ENCODE data around the gene JKAMP.

DNA sequence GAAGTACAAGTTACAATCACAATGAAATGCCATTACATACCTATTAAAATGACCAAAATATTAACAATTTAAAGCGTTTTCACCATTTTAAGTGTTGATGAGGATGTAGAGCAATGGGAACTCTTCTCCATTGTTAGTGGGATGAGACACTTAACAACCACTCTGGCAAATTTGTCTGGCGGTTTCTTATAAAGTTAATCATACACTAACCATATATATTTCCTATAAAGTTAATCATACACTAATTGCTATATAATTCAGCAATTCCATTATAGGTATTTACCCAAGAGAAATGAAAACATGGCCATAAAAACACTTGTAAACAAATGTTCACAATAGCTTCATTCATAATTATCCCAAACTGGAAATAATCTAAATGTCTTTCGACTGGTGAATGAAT is 35.9 kb downstream of the JKAMP start:
- TF ChIP-seq, protein P1, sequence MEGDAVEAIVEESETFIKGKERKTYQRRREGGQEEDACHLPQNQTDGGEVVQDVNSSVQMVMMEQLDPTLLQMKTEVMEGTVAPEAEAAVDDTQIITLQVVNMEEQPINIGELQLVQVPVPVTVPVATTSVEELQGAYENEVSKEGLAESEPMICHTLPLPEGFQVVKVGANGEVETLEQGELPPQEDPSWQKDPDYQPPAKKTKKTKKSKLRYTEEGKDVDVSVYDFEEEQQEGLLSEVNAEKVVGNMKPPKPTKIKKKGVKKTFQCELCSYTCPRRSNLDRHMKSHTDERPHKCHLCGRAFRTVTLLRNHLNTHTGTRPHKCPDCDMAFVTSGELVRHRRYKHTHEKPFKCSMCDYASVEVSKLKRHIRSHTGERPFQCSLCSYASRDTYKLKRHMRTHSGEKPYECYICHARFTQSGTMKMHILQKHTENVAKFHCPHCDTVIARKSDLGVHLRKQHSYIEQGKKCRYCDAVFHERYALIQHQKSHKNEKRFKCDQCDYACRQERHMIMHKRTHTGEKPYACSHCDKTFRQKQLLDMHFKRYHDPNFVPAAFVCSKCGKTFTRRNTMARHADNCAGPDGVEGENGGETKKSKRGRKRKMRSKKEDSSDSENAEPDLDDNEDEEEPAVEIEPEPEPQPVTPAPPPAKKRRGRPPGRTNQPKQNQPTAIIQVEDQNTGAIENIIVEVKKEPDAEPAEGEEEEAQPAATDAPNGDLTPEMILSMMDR (optimal IDR thresholded peaks at IDR 0.05 in 1 of 3, IDR thresholded peaks at IDR 0.05 in 1 of 3, conservative IDR thresholded peaks at IDR 0.05 in 1 of 3; ENCODE audit: extremely low read depth in 1 of 3, insufficient read depth in 2 of 3, low read length in 3 of 3), result no peak
- TF ChIP-seq EZH2 (IDR thresholded peaks at IDR 0.05; ENCODE audit: low read length), result no peak
